Spinal cord (tissue), 10 donors: ENCODE data around the gene IKZF1. TPM values are rescaled to one million over a fixed set of nuclear protein-coding genes. Genes with fewer than 3 reads are reported as not detected.

ENCODE experiments used
- DNase-seq, 6 donors: peaks; one replicate each; pipeline versions ENCODE4 v3.0.0 to v3.0.0-alpha.2; 2013 to 2015; ENCODE audit warnings: low spot score in 6 of 6, low read depth in 4 of 6
- H3K27ac ChIP-seq: one replicate; pipeline ENCODE4 v1.5.1; 2013; ENCODE audit warnings: low read depth, low read length, control low read depth
- H3K27me3 ChIP-seq: one replicate; pipeline ENCODE4 v1.6.1; 2013; ENCODE audit warnings: low read length; ENCODE audit not compliant: control insufficient read depth, insufficient read depth
- H3K36me3 ChIP-seq: one replicate; pipeline ENCODE4 v1.6.1; 2013; ENCODE audit warnings: low read length; ENCODE audit not compliant: control insufficient read depth, insufficient read depth
- H3K4me1 ChIP-seq: one replicate; pipeline ENCODE4 v1.6.1; 2013; ENCODE audit warnings: low read length; ENCODE audit not compliant: control insufficient read depth, insufficient read depth
- H3K4me3 ChIP-seq: one replicate; pipeline ENCODE4 v1.5.1; 2013; ENCODE audit warnings: low read depth, low read length, control low read depth
- H3K9me3 ChIP-seq: one replicate; pipeline ENCODE4 v1.6.1; 2013; ENCODE audit warnings: low read length; ENCODE audit not compliant: control insufficient read depth, insufficient read depth
- WGBS: methylation state at CpG from one replicate; pipeline ENCODE4 v1.1.5; 2013; ENCODE audit warnings: missing lambda C conversion rate; ENCODE audit not compliant: insufficient coverage; 5-methylcytosine and 5-hydroxymethylcytosine counted together
- polyA plus RNA-seq, 2 donors: library from polyadenylated mRNA; unstranded; fragments of 120-200 nt; gene quantifications; one replicate each; pipeline ENCODE4 v1.2.1, GENCODE V29; 2013; ENCODE audit not compliant: insufficient read length in 2 of 2
- total RNA-seq, 2 donors: library from RNA; depleted of rRNA in 1 of 2; stranded (reverse); fragments of 120-200 nt in 1 of 2; fragments of >200 nt in 1 of 2; gene quantifications; one replicate each; pipeline versions ENCODE4 v1.2.3 to v1.2.4, GENCODE V29; 2013 to 2014
- donor health status: healthy.

Gene IKZF1
- total and polyA plus RNA-seq, 4 donors, result 2.9 to 9.0 (median 4.7) TPM

GRCh38 chr7:50397971-50398324, 93.4 kb downstream of the IKZF1 start:
- WGBS, result no CpG with 5 or more reads among the region's 1 CpG
- Histone ChIP-seq H3K4me3 (no peak overlapping the region), H3K27ac (no peak overlapping the region), H3K4me1 (peaks cover 11% of the 10 kb centered on the region), H3K9me3 (no peaks in the 10 kb centered on the region), H3K27me3 (peaks cover 15% of the 10 kb centered on the region), H3K36me3 (no peaks in the 10 kb centered on the region)
- no peak for DNase-seq

DNA sequence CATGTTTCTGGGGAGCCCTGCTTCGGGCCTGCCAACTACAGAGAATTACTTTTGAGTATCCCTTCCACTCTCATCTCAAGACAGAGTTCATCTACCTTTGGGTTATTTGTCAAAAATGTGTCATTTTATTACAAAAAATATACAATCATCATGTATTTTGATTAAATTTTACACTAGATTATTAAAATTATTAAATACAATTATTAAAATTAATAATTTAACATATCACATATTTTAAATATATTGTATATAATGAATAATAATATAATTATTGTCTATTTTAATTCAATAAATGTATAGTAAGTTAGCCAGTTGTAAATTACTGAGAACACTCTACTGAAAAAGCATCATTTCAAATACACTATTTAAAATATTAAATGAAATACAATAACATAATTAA, 94.7 kb downstream of the IKZF1 start:
- Histone ChIP-seq H3K9me3 (no peaks in the 10 kb centered on the region), H3K27ac (no peak overlapping the region), H3K4me1 (peaks cover 11% of the 10 kb centered on the region), H3K4me3 (no peak overlapping the region), H3K36me3 (no peaks in the 10 kb centered on the region), H3K27me3 (peaks cover 15% of the 10 kb centered on the region)
- WGBS, result no CpG with 5 or more reads among the region's 1 CpG
- DNase-seq, result no peak

GRCh38 chr7:50399635-50400034, 95.1 kb downstream of the IKZF1 start:
- Histone ChIP-seq H3K27ac (no peak overlapping the region), H3K4me3 (no peak overlapping the region), H3K36me3 (no peaks in the 10 kb centered on the region), H3K27me3 (peaks cover 15% of the 10 kb centered on the region), H3K9me3 (no peaks in the 10 kb centered on the region), H3K4me1 (peaks cover 11% of the 10 kb centered on the region)
- WGBS, result 43% methylated on average over 17 of the region's 21 CpGs
- DNase-seq, result peak in 1 of 6 donors; percentile 8

DNA sequence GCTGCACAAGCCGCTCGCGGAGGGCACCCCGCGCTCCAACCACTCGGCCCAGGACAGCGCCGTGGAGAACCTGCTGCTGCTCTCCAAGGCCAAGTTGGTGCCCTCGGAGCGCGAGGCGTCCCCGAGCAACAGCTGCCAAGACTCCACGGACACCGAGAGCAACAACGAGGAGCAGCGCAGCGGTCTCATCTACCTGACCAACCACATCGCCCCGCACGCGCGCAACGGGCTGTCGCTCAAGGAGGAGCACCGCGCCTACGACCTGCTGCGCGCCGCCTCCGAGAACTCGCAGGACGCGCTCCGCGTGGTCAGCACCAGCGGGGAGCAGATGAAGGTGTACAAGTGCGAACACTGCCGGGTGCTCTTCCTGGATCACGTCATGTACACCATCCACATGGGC, 95.6 kb downstream of the IKZF1 start:
- no peak overlapping the region for H3K27ac ChIP-seq
- peak in 3 of 6 donors; percentile 9 to 70 (median 21) for DNase-seq
- 11% methylated on average over 41 of the region's 41 CpGs for WGBS
- H3K4me1 ChIP-seq, result peaks cover 11% of the 10 kb centered on the region
- H3K4me3 ChIP-seq, result no peak overlapping the region
- peaks cover 15% of the 10 kb centered on the region for H3K27me3 ChIP-seq
- H3K36me3 ChIP-seq, result no peaks in the 10 kb centered on the region
- no peaks in the 10 kb centered on the region for H3K9me3 ChIP-seq

DNA sequence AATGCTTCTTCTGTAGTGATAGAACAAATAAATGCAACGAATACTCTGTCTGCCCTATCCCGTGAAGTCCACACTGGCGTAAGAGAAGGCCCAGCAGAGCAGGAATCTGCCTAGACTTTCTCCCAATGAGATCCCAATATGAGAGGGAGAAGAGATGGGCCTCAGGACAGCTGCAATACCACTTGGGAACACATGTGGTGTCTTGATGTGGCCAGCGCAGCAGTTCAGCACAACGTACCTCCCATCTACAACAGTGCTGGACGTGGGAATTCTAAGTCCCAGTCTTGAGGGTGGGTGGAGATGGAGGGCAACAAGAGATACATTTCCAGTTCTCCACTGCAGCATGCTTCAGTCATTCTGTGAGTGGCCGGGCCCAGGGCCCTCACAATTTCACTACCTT, 99.9 kb downstream of the IKZF1 start:
- no peak for DNase-seq
- Histone ChIP-seq H3K27ac (no peak overlapping the region), H3K27me3 (peaks cover 15% of the 10 kb centered on the region), H3K9me3 (no peaks in the 10 kb centered on the region), H3K4me3 (no peak overlapping the region), H3K4me1 (peaks cover 11% of the 10 kb centered on the region), H3K36me3 (no peaks in the 10 kb centered on the region)
- WGBS, result 90% methylated on average over 4 of the region's 7 CpGs

GRCh38 chr7:50405221-50405620, 100.7 kb downstream of the IKZF1 start:
- WGBS, result 90% methylated on average over 7 of the region's 7 CpGs
- H3K27ac ChIP-seq, result no peak overlapping the region

DNA sequence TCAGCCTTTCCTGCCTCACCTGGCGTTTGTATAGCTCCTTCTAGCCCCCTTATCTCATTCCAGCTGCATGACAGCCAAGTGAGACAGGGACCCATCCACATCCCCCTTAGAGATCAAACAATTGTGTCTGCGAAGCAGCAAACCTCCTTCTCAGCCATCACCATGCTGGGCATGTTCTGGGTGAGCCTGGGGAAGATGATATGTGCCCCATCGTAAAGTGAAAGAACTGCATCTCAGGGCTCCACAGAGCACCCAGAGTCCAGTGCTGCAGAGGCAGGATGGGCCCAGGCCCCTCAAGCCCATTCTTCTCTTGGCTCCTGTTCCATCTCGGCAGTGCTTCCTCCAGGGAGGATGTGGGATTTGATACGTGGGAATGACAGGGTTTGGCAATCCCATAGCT, 102.4 kb downstream of the IKZF1 start:
- no peaks in the 10 kb centered on the region for H3K27me3 ChIP-seq
- H3K9me3 ChIP-seq, result no peaks in the 10 kb centered on the region
- DNase-seq, result no peak
- no peak overlapping the region for H3K4me3 ChIP-seq
- no peaks in the 10 kb centered on the region for H3K36me3 ChIP-seq
- WGBS, result 95% methylated on average over 3 of the region's 5 CpGs
- no peak overlapping the region for H3K27ac ChIP-seq
- no peaks in the 10 kb centered on the region for H3K4me1 ChIP-seq

More at GRCh38 chr7:50405221-50405620, 100.7 kb downstream of the IKZF1 start:
- Histone ChIP-seq H3K4me1 (peaks cover 4% of the 10 kb centered on the region), H3K36me3 (no peaks in the 10 kb centered on the region), H3K9me3 (no peaks in the 10 kb centered on the region), H3K27me3 (peaks cover 7% of the 10 kb centered on the region), H3K4me3 (no peak overlapping the region)
- no peak for DNase-seq

GRCh38 chr7:50409856-50410745, 105.6 kb downstream of the IKZF1 start:
- 84% methylated on average over 11 of the region's 17 CpGs for WGBS
- H3K36me3 ChIP-seq, result no peaks in the 10 kb centered on the region
- no peak overlapping the region for H3K4me3 ChIP-seq
- H3K9me3 ChIP-seq, result no peaks in the 10 kb centered on the region
- no peak for DNase-seq
- H3K27ac ChIP-seq, result no peak overlapping the region
- no peaks in the 10 kb centered on the region for H3K4me1 ChIP-seq
- H3K27me3 ChIP-seq, result no peaks in the 10 kb centered on the region

GRCh38 chr7:50411332-50411731, 106.8 kb downstream of the IKZF1 start:
- DNase-seq, result no peak
- Histone ChIP-seq H3K9me3 (no peaks in the 10 kb centered on the region), H3K4me3 (no peak overlapping the region), H3K27me3 (no peaks in the 10 kb centered on the region), H3K36me3 (no peaks in the 10 kb centered on the region), H3K27ac (no peak overlapping the region), H3K4me1 (no peaks in the 10 kb centered on the region)
- 95% methylated on average over 6 of the region's 6 CpGs for WGBS

DNA sequence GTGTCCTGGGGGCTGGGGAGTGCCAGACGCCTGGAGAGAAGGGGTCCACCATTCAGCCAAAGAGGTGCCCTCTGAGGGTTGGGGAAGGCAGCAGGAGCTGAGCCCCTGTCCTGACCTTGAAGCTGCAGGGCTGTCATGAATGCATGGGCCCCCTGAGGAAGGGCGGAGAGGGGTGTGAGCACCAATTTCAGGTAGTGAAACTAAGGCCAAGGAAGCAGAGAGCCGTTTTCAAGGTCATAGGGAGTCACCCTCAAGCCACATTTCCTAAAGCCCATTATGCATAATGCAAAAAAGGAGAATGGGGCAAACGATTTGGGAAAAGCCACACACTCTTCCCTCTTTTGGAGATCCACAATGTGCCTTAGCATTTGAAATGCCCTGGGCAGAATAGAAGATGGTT, 108.5 kb downstream of the IKZF1 start:
- Histone ChIP-seq H3K27me3 (no peaks in the 10 kb centered on the region), H3K9me3 (no peaks in the 10 kb centered on the region), H3K36me3 (no peaks in the 10 kb centered on the region), H3K27ac (no peak overlapping the region), H3K4me3 (no peak overlapping the region), H3K4me1 (no peaks in the 10 kb centered on the region)
- 74% methylated on average over 3 of the region's 4 CpGs for WGBS
- DNase-seq, result no peak
